ENCODE results near the gene SYNJ2BP. TPM values are rescaled to one million over a fixed set of nuclear protein-coding genes. Genes with fewer than 3 reads are reported as not detected.

Gene SYNJ2BP
- total RNA-seq, 4 donors from 2014 or later, result 28.1 to 44.9 (median 37.7) TPM

DNA sequence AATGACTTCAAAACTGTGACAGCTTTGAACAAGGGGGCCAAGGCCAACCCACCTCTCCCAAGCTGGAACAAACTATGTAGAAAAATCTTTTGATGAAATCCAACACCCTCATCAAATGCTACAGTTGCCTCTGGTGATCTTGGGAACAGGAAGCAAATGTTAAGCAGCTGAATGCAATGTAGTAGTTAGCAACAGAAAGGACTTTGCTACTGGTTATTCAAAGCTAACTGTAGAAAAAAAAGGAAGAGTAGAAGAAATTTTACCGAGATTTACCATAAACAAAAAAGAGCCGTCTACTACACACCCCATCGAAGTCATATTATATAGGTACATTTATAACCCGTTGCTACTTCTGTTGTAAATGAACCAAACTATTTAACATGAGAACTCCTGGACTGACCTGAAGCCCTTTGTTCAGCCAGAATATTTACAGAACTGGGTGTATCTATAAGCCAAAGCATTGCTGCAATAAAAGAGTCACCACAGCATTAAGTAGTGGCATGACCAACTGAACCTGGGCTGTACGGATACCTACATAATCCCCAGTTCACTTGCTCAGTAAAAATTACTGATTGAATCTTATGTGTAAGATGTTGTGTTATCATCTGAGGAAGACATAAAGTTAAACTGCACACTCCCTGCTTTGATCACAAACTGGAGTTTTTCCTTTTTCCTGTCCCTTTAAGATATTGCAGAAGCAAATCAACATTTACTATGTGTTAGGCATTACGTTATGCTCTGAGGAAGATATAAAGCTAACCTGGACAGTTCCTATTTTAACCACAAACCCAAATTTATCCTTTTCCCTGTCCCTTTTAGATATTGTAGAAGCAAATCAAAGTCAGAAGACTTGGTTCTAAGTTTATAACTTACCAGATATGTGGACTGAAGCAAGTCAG lies 25.1 kb downstream of the SYNJ2BP start:
- no peak for DNase-seq
- H3K4me3 ChIP-seq (replicated peaks in 1 of 3), result no peak overlapping the region
- H3K27ac ChIP-seq, result no peak overlapping the region
- WGBS, 2 donors, result 94 to 95% methylated on average over 6 of the region's 6 CpGs
- intact Hi-C loops (cut with DNase I), result no loop called here
- H3K36me3 ChIP-seq, result peaks cover 0 to 6% of the 10 kb centered on the region in 2 donors
- no peak for TF ChIP-seq POLR2A (IDR thresholded peaks at IDR 0.05)
- TF ChIP-seq, protein P1, sequence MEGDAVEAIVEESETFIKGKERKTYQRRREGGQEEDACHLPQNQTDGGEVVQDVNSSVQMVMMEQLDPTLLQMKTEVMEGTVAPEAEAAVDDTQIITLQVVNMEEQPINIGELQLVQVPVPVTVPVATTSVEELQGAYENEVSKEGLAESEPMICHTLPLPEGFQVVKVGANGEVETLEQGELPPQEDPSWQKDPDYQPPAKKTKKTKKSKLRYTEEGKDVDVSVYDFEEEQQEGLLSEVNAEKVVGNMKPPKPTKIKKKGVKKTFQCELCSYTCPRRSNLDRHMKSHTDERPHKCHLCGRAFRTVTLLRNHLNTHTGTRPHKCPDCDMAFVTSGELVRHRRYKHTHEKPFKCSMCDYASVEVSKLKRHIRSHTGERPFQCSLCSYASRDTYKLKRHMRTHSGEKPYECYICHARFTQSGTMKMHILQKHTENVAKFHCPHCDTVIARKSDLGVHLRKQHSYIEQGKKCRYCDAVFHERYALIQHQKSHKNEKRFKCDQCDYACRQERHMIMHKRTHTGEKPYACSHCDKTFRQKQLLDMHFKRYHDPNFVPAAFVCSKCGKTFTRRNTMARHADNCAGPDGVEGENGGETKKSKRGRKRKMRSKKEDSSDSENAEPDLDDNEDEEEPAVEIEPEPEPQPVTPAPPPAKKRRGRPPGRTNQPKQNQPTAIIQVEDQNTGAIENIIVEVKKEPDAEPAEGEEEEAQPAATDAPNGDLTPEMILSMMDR (IDR thresholded peaks at IDR 0.05), result no peak
- H3K27me3 ChIP-seq, result no peaks in the 10 kb centered on the region
- H3K4me1 ChIP-seq, result no peaks in the 10 kb centered on the region
- H3K9me3 ChIP-seq, result no peaks in the 10 kb centered on the region

DNA sequence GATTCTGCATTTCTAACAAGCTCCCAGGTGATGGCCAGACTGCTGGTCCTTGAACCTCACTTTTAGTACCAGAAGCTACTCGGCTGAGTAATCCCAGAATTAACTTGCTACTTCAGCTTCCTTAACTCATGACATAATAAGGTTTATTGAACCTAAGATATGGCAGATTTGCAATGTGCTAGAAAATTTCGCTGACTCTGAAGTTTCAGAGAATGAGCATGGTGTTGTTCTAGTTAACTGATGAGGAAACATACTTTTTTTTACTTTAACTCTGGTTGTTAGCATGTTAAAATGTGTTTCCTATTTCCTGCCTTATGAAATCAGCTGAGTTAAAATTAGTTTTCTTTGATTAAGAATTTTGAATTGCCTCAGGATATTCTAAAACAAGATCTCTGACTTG lies 34.4 kb downstream of the SYNJ2BP start:
- intact Hi-C loops (cut with DNase I), result no loop called here
- Histone ChIP-seq H3K4me3 (replicated peaks in 1 of 3) (no peak overlapping the region), H3K36me3 (peaks cover 0 to 9% of the 10 kb centered on the region in 2 donors), H3K27ac (no peak overlapping the region), H3K9me3 (no peaks in the 10 kb centered on the region), H3K4me1 (no peaks in the 10 kb centered on the region), H3K27me3 (no peaks in the 10 kb centered on the region)
- no peak for DNase-seq
- WGBS, 2 donors, result 75 to 80% methylated on average over 2 of the region's 2 CpGs
- no peak for TF ChIP-seq POLR2A (IDR thresholded peaks at IDR 0.05)
- TF ChIP-seq, protein P1 (IDR thresholded peaks at IDR 0.05), result no peak

DNA sequence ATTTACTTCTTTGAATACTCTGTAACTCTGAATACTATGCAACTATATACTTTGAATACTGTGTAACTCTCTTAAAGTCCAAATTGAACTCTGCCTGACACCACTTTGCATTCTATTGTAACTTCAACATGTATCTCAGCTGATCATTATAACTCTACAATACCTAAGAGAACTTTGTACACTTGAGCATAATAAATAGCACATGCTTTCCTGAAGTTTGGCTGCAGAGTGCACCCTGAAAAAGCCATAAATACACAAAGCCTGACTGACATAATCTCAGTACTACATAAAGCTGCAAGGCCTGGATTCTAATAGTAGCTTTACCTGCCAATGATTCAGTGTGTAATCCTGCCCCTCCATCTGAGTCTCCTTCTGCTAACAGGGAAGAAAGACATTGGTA lies 36.1 kb downstream of the SYNJ2BP start:
- intact Hi-C loops (cut with DNase I), result no loop called here
- DNase-seq, result no peak
- no peaks in the 10 kb centered on the region for H3K27me3 ChIP-seq
- H3K9me3 ChIP-seq, result no peaks in the 10 kb centered on the region
- no peaks in the 10 kb centered on the region for H3K36me3 ChIP-seq
- no peak overlapping the region for H3K4me3 ChIP-seq (replicated peaks in 1 of 3)
- no peak overlapping the region for H3K27ac ChIP-seq
- H3K4me1 ChIP-seq, result no peaks in the 10 kb centered on the region
- TF ChIP-seq, protein P1 (IDR thresholded peaks at IDR 0.05), result no peak
- no peak for TF ChIP-seq POLR2A (IDR thresholded peaks at IDR 0.05)

DNA sequence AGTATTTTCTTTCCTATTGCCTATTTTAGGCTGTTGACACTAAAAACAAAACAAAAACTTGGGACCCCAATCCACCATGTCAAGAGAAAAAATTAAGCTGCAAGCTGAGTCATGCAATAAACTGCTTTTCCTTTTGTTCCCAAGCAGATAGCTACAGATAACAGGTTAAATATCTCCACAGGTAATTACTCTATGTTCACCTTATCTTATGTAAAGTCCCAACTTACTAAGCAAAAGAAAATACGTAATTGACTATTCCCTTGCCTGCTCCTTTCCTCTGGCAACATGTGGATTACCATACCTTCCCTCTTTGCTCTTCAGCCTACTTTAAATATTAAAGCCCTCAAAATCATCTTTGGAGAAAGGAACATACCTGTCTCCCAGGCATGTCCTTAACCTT lies 38.2 kb downstream of the SYNJ2BP start:
- Histone ChIP-seq H3K27ac (no peak overlapping the region), H3K4me3 (replicated peaks in 1 of 3) (no peak overlapping the region), H3K36me3 (peaks cover 0 to 6% of the 10 kb centered on the region in 2 donors), H3K4me1 (no peaks in the 10 kb centered on the region), H3K9me3 (no peaks in the 10 kb centered on the region), H3K27me3 (no peaks in the 10 kb centered on the region)
- TF ChIP-seq, protein P1 (IDR thresholded peaks at IDR 0.05), result no peak
- TF ChIP-seq POLR2A (IDR thresholded peaks at IDR 0.05), result no peak
- no peak for DNase-seq
- intact Hi-C loops (cut with DNase I), result no loop called here
- 96 to 100% methylated on average over 1 of the region's 1 CpG for WGBS, 2 donors

Other genes starting within 250 kb of the SYNJ2BP start
- gene SLC8A3, start 228.1 kb downstream of the SYNJ2BP start, total RNA-seq, result under 1 TPM in 1 of 4 donors, not detected in 3; 0.29 TPM
- 10 to 100 TPM; 28.2 to 49.3 (median 35.3) TPM for gene COX16, start 57.4 kb downstream of the SYNJ2BP start, total RNA-seq
- gene ADAM21, start 35.1 kb upstream of the SYNJ2BP start, total RNA-seq, result under 1 TPM in 1 of 4 donors, not detected in 3; 0.11 TPM
- gene ADAM20, start 117.9 kb upstream of the SYNJ2BP start, total RNA-seq, result 1 to 10 TPM; 2.1 to 5.4 (median 3.8) TPM
- gene MED6, start 183.6 kb upstream of the SYNJ2BP start, total RNA-seq, result 10 to 100 TPM; 35.2 to 74.3 (median 51.0) TPM
- 1 to 10 TPM; 5.7 to 9.4 (median 7.2) TPM for gene TTC9, start 224.8 kb upstream of the SYNJ2BP start, total RNA-seq

Data from thyroid gland (tissue), 4 donors.